Measurements from ENCODE around the gene RBM19. TPM values are rescaled to one million over a fixed set of nuclear protein-coding genes. Genes with fewer than 3 reads are reported as not detected.

RBM19 gene
- total and polyA plus RNA-seq, 2 of the 4 experiments (the other 2 are of a cell fraction) = 18.7 to 19.2 TPM

GRCh38 chr12:113857371-113857770 is 108.8 kb downstream of the RBM19 start:
- Histone ChIP-seq H4K91ac (ENCODE audit: insufficient read depth, low read depth, low read length) (no peak overlapping the region), H3K56ac (ENCODE audit: extremely low read depth, insufficient read depth, low read length) (no peak overlapping the region), H3K23ac (ENCODE audit: low read depth, low read length) (no peak overlapping the region), H3K18ac (ENCODE audit: low read depth, low read length) (no peak overlapping the region), H2AFZ (replicated peaks; ENCODE audit: low read length, poor library complexity) (no peak overlapping the region), H3K27me3 (ENCODE audit: control insufficient read depth, insufficient read depth, low read length) (no peaks in the 10 kb centered on the region), H2BK20ac (ENCODE audit: low read depth, low read length) (no peak overlapping the region), H3K14ac (replicated peaks; ENCODE audit: low read depth, low read length) (no peak overlapping the region), H3K9me1 (ENCODE audit: insufficient read depth, low read length) (peaks cover 19% of the 10 kb centered on the region), H2BK120ac (ENCODE audit: low read depth, low read length) (no peak overlapping the region), H3K27ac (ENCODE audit: insufficient read depth, low read length) (no peak overlapping the region), H2BK15ac (ENCODE audit: low read depth, low read length) (no peak overlapping the region), H4K8ac (ENCODE audit: low read depth in 2 of 2, low read length in 2 of 2) (no peak overlapping the region), H4K20me1 (ENCODE audit: insufficient read depth, low read length) (no peaks in the 10 kb centered on the region), H2AK5ac (ENCODE audit: low read depth, low read length) (no peak overlapping the region), H2AK9ac (replicated peaks; ENCODE audit: low read depth, low read length, poor library complexity) (no peak overlapping the region), H2BK5ac (ENCODE audit: low read depth, low read length, poor library complexity, severe bottlenecking) (no peak overlapping the region), H3K4me3 (ENCODE audit: insufficient read depth, low read depth, low read length) (no peak overlapping the region), H3K9me3 (ENCODE audit: control insufficient read depth, insufficient read depth, low read length) (no peaks in the 10 kb centered on the region), H3K4me1 (ENCODE audit: control insufficient read depth, insufficient read depth, low read length) (peaks cover 11% of the 10 kb centered on the region), H3K9ac (ENCODE audit: low read depth, low read length) (no peak overlapping the region), H3K36me3 (ENCODE audit: control insufficient read depth, insufficient read depth, low read length) (peaks cover 6% of the 10 kb centered on the region; the same call in 1 of the 2 replicates), H3K79me1 (ENCODE audit: low read depth in 1 of 2, low read length in 2 of 2) (0 out of 4 replicates have a peak, but pooled peaks cover 0 to 5% of the 10 kb centered on the region in 2 experiments), H4K5ac (ENCODE audit: low read depth, low read length) (no peak overlapping the region), H3K4ac (ENCODE audit: low read depth, low read length) (no peak overlapping the region), H3K4me2 (ENCODE audit: low read depth, low read length) (no peak overlapping the region)
- CTCF ChIA-PET = no interaction called here
- DNase-seq (no peak), ATAC-seq (ENCODE audit: low read depth) (no peak)
- BruUV-seq (replicated peaks) = no TSS peak
- TF ChIP-seq POLR2A (IDR thresholded peaks at IDR 0.05; ENCODE audit: low read depth, low read length) = no peak
- TF ChIP-seq RFX5 (IDR thresholded peaks at IDR 0.05; ENCODE audit: low read depth, low read length) = no peak
- POLR2A ChIA-PET (ENCODE audit: unreplicated experiment) = no interaction called here
- intact Hi-C loops (cut with micrococcal nuclease) (no loop called here), in situ Hi-C loops (cut with MboI; ENCODE audit: low sequenced_read_pairs) (no loop called here), dilution Hi-C loops (cut with HindIII; ENCODE audit: low sequenced_read_pairs, unreplicated experiment) (no loop called here)
- 92% methylated on average over 11 of the region's 12 CpGs; no CpG with 5 or more reads in 1 of the 2 experiments for WGBS, 2 experiments (ENCODE audit: extremely low coverage in 2 of 2, insufficient read length in 1 of 2)
